CD14-positive monocyte (primary cell): ENCODE results near the gene PSRC1. TPM values are rescaled to one million over a fixed set of nuclear protein-coding genes. Genes with fewer than 3 reads are reported as not detected.

Experiments
- DNase-seq, 3 donors: peaks; one replicate each; pipeline ENCODE4 v3.0.0-alpha.2; 2011 to 2022
- H2AFZ ChIP-seq: 2 replicates; pipeline ENCODE4 v1.6.0; 2012; ENCODE audit warnings: mild to moderate bottlenecking, low read depth, low read length, inconsistent platforms; ENCODE audit not compliant: insufficient read depth, poor library complexity, severe bottlenecking
- H3K27ac ChIP-seq, 2 donors: 1 replicate in 1 of 2; 2 replicates in 1 of 2; pipeline ENCODE4 v1.5.1; 2012 to 2013; ENCODE audit warnings: low read length in 2 of 2, control low read depth in 1 of 2, inconsistent platforms in 1 of 2, low read depth in 1 of 2, mild to moderate bottlenecking in 1 of 2
- H3K27me3 ChIP-seq, 2 donors: one replicate each; pipeline versions ENCODE4 v1.6.0 to v1.6.1; 2011 to 2013; ENCODE audit warnings: low read length in 2 of 2; ENCODE audit not compliant: control insufficient read depth in 2 of 2, insufficient read depth in 2 of 2
- H3K36me3 ChIP-seq, 2 donors: replicated peaks in 1 of 2; 1 replicate in 1 of 2; 2 replicates in 1 of 2; pipeline versions ENCODE4 v1.5.1 to v1.6.1; 2012 to 2013; ENCODE audit warnings: low read length in 2 of 2, control low read depth in 1 of 2, inconsistent platforms in 1 of 2, mild to moderate bottlenecking in 1 of 2; ENCODE audit not compliant: insufficient read depth in 2 of 2, control insufficient read depth in 1 of 2
- H3K4me1 ChIP-seq, 2 donors: 1 replicate in 1 of 2; 2 replicates in 1 of 2; pipeline versions ENCODE4 v1.5.1 to v1.6.1; 2012 to 2013; ENCODE audit warnings: low read length in 2 of 2, control low read depth in 1 of 2, inconsistent platforms in 1 of 2, mild to moderate bottlenecking in 1 of 2, moderate library complexity in 1 of 2; ENCODE audit not compliant: insufficient read depth in 2 of 2, control insufficient read depth in 1 of 2
- H3K4me2 ChIP-seq: replicated peaks from 2 replicates; pipeline ENCODE3; 2012; ENCODE audit warnings: low read length, moderate library complexity, mild to moderate bottlenecking; ENCODE audit not compliant: poor library complexity, severe bottlenecking; ENCODE audit errors: extremely low read depth
- H3K4me3 ChIP-seq, 3 experiments: fragments of 200-600 bp in 1 of 3; sonication (generic) in 1 of 3; replicated peaks in 1 of 3; 1 replicate in 2 of 3; 2 replicates in 1 of 3; pipeline ENCODE4 v1.5.1; 2011 to 2013; ENCODE audit warnings: low read length in 3 of 3, mild to moderate bottlenecking in 3 of 3, control low read depth in 2 of 3, low read depth in 2 of 3, inconsistent platforms in 1 of 3, moderate library complexity in 1 of 3
- H3K79me2 ChIP-seq: 2 replicates; pipeline ENCODE4 v1.6.0; 2012; ENCODE audit warnings: mild to moderate bottlenecking, control low read depth, inconsistent platforms, low read length, moderate library complexity; ENCODE audit not compliant: insufficient read depth
- H3K9ac ChIP-seq: 2 replicates; pipeline ENCODE4 v1.6.0; 2017; ENCODE audit warnings: low read length, mild to moderate bottlenecking; ENCODE audit not compliant: insufficient read depth, poor library complexity, severe bottlenecking
- H3K9me3 ChIP-seq, 2 donors: replicated peaks in 1 of 2; 1 replicate in 1 of 2; 2 replicates in 1 of 2; pipeline versions ENCODE4 v1.5.1 to v1.6.1; 2012 to 2013; ENCODE audit warnings: low read length in 2 of 2, control low read depth in 1 of 2; ENCODE audit not compliant: control insufficient read depth in 1 of 2, insufficient read depth in 1 of 2
- H4K20me1 ChIP-seq: 2 replicates; pipeline ENCODE4 v1.6.0; 2012; ENCODE audit warnings: mild to moderate bottlenecking, low read length, control low read depth, moderate library complexity; ENCODE audit not compliant: insufficient read depth
- H3K27ac Mint-ChIP-seq, 7 donors: one replicate each; pipeline ENCODE4 v1.8.0; 2020; ENCODE audit warnings: mild to moderate bottlenecking in 7 of 7, mixed read lengths in 7 of 7, moderate library complexity in 6 of 7, inconsistent platforms in 2 of 7
- H3K27me3 Mint-ChIP-seq, 3 donors: one replicate each; pipeline ENCODE4 v1.8.0; 2021 to 2022; ENCODE audit warnings: low read depth in 3 of 3, mild to moderate bottlenecking in 3 of 3, mixed read lengths in 3 of 3, moderate library complexity in 3 of 3, inconsistent platforms in 1 of 3
- H3K36me3 Mint-ChIP-seq, 2 donors: one replicate each; pipeline ENCODE4 v1.8.0; 2020; ENCODE audit warnings: mixed read lengths in 2 of 2, inconsistent platforms in 1 of 2, mild to moderate bottlenecking in 1 of 2
- H3K4me1 Mint-ChIP-seq: one replicate; pipeline ENCODE4 v1.8.0; 2020; ENCODE audit warnings: mild to moderate bottlenecking, mixed read lengths
- H3K4me3 Mint-ChIP-seq, 2 donors: one replicate each; pipeline ENCODE4 v1.8.0; 2020; ENCODE audit warnings: mild to moderate bottlenecking in 2 of 2, mixed read lengths in 2 of 2, moderate library complexity in 1 of 2
- H3K9me3 Mint-ChIP-seq, 7 donors: one replicate each; pipeline ENCODE4 v1.8.0; 2020 to 2022; ENCODE audit warnings: mixed read lengths in 7 of 7, mild to moderate bottlenecking in 6 of 7, moderate library complexity in 6 of 7, inconsistent platforms in 2 of 7
- CTCF ChIP-seq: fragments of 200-600 bp; IDR thresholded peaks from one replicate; pipeline ENCODE4 v1.8.0; 2022; ENCODE audit warnings: antibody characterized with exemption, mild to moderate bottlenecking
- WGBS: methylation state at CpG from one replicate; pipeline ENCODE4 v1.1.5; 2013; ENCODE audit warnings: missing lambda C conversion rate; ENCODE audit not compliant: insufficient coverage; 5-methylcytosine and 5-hydroxymethylcytosine counted together
- intact Hi-C, 2 donors: fragments of 100-400 bp; cut with micrococcal nuclease; formaldehyde crosslinking; loops; one replicate each; pipeline versions ENCODE4 v1.15.0 to v1.15.1; 2023
- polyA plus RNA-seq, 3 donors: library from polyadenylated mRNA; depleted of rRNA in 1 of 3; unstranded in 2 of 3; stranded (reverse) in 1 of 3; fragments of 300-500 nt in 2 of 3; fragments of >200 nt in 1 of 3; fragmentation: Illumina TruSeq in 2 of 3; gene quantifications; 1 replicate in 2 of 3; 2 replicates in 1 of 3; pipeline ENCODE4 v1.2.3, GENCODE V29; 2012 to 2021

The PSRC1 gene
- polyA plus RNA-seq, 3 donors, result 5.8 to 25.5 (median 7.1) TPM

DNA sequence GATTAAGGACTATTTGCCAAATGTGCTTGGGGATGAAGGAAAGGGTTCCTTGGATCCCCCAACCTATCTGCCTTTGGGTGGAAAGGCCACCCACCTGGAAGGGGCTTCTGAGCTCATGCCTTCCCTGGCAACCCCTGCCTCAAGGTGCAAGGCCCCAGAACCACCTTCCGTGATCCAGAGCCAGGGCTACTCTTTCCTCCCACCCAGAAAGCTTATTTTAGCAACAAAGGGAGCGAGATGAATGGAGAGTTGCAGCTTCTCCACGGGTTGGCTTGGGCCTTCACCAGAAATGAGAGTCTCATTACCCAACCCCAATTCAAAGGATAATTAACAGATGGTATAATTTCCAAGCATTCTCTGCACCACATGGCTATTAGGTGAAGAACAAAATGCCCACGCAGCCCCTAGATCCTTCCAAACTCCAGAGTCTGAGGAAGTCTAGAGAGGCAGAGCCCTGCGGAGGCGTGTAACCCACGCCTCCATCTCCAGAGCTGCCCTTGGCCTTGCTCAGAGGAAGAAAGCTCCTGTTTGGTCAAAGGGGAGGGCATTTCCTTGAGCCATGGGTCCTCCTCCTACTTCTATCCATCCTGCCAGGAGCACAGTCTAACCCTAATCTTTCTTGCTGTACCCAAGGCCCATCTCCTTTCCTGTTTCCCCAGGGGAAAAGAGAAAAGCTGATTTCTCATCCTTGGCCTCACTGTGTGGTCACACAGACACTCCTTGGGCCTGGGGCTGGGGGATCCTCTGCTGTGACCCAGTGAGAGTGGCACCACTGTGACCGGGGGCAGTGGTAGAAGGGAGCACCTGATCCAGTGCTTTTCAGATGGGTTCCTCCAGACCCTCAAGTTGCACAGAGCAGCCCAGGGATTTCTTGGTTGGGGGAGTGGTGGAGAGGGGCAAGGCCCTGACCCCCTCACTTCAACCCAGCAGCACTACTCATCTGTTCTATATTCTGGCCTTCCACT is 35.3 kb downstream of the PSRC1 start:
- Histone ChIP-seq H3K4me3 (no peak overlapping the region), H3K36me3 (no peaks in the 10 kb centered on the region), H3K27me3 (peaks cover 4 to 30% of the 10 kb centered on the region in 2 donors), H3K4me2 (no peak overlapping the region), H3K79me2 (no peaks in the 10 kb centered on the region), H3K9ac (no peak overlapping the region), H3K4me1 (peaks cover 8 to 13% of the 10 kb centered on the region in 2 donors), H4K20me1 (no peaks in the 10 kb centered on the region), H3K27ac (no peak overlapping the region), H2AFZ (no peak overlapping the region), H3K9me3 (no peaks in the 10 kb centered on the region)
- no peaks in the 10 kb centered on the region for H3K36me3 Mint-ChIP-seq
- H3K27me3 Mint-ChIP-seq, result peaks cover 30 to 59% (median 45%) of the 10 kb centered on the region in 3 donors
- TF ChIP-seq CTCF, result no peak
- H3K9me3 Mint-ChIP-seq, result peaks cover 0 to 5% (median 0%) of the 10 kb centered on the region in 7 donors
- H3K27ac Mint-ChIP-seq, result no peak overlapping the region
- H3K4me3 Mint-ChIP-seq, result no peak overlapping the region
- no CpG with 5 or more reads among the region's 8 CpGs for WGBS
- peaks cover 8% of the 10 kb centered on the region for H3K4me1 Mint-ChIP-seq
- intact Hi-C loops, result no loop called here
- no peak for DNase-seq

GRCh38 chr1:109246141-109246551 is 36.8 kb downstream of the PSRC1 start:
- DNase-seq, result no peak
- Mint-ChIP-seq H3K27me3 (peaks cover 39 to 63% (median 59%) of the 10 kb centered on the region in 3 donors), H3K27ac (no peak overlapping the region), H3K4me3 (no peak overlapping the region), H3K9me3 (peaks cover 0 to 5% (median 0%) of the 10 kb centered on the region in 7 donors), H3K4me1 (peaks cover 15% of the 10 kb centered on the region), H3K36me3 (no peaks in the 10 kb centered on the region)
- WGBS, result 96% methylated on average over 3 of the region's 7 CpGs
- H4K20me1 ChIP-seq, result no peaks in the 10 kb centered on the region
- no peak for TF ChIP-seq CTCF
- H3K9ac ChIP-seq, result no peak overlapping the region
- H3K36me3 ChIP-seq, result no peaks in the 10 kb centered on the region
- peaks cover 11 to 38% of the 10 kb centered on the region in 2 donors for H3K27me3 ChIP-seq
- H3K4me2 ChIP-seq, result no peak overlapping the region
- intact Hi-C loops, result no loop called here
- no peaks in the 10 kb centered on the region for H3K9me3 ChIP-seq
- no peak overlapping the region for H3K4me3 ChIP-seq
- H2AFZ ChIP-seq, result no peak overlapping the region
- no peak overlapping the region for H3K27ac ChIP-seq
- H3K4me1 ChIP-seq, result peaks cover 8 to 13% of the 10 kb centered on the region in 2 donors
- H3K79me2 ChIP-seq, result no peaks in the 10 kb centered on the region
